Activated CD8-positive, alpha-beta T cell treated with anti-CD3 and anti-CD28 coated beads, Interleukin-2, amount 10 ng/mL, durations not matched to agents 7 days and 5 days (primary cell): ENCODE results near the gene TMEM131L. TPM values are rescaled to one million over a fixed set of nuclear protein-coding genes. Genes with fewer than 3 reads are reported as not detected.
A peak's percentile ranks its signal among the peaks of the same experiment; 100 is the strongest.

Source experiments
- ATAC-seq: fragments of 150-1000 bp; cut with Tn5 transposase; one replicate; pipeline ENCODE4 v1.10.0; 2021; ENCODE audit warnings: moderate library complexity
- CTCF ChIA-PET: fragments of 350-600 bp; sonication (Branson Sonifier 250); formaldehyde crosslinking; loops from one replicate; lab custom pipeline; 2021; ENCODE audit warnings: antibody characterized with exemption; lab: Charles Lee
- POLR2A ChIA-PET: fragments of 350-600 bp; sonication (Branson Sonifier 250); formaldehyde crosslinking; loops from one replicate; lab custom pipeline; 2021; ENCODE audit warnings: antibody characterized with exemption; lab: Charles Lee
- DNase-seq: peaks from one replicate; pipeline ENCODE4 v3.0.0-alpha.2; 2020
- H3K27ac Mint-ChIP-seq: one replicate; pipeline ENCODE4 v1.8.0; 2021; ENCODE audit warnings: mild to moderate bottlenecking, mixed read lengths
- H3K27me3 Mint-ChIP-seq: one replicate; pipeline ENCODE4 v1.8.0; 2021; ENCODE audit warnings: low read depth, mixed read lengths
- H3K36me3 Mint-ChIP-seq: one replicate; pipeline ENCODE4 v1.8.0; 2021; ENCODE audit warnings: low read depth, mixed read lengths
- H3K4me1 Mint-ChIP-seq: one replicate; pipeline ENCODE4 v1.8.0; 2021; ENCODE audit warnings: low read depth, mixed read lengths
- H3K4me3 Mint-ChIP-seq: one replicate; pipeline ENCODE4 v1.8.0; 2021; ENCODE audit warnings: mild to moderate bottlenecking, mixed read lengths
- H3K9me3 Mint-ChIP-seq: one replicate; pipeline ENCODE4 v1.8.0; 2022; ENCODE audit warnings: mixed read lengths; ENCODE audit not compliant: insufficient read depth
- total RNA-seq, 2 experiments: library from RNA; stranded (reverse); gene quantifications; one replicate each; pipeline ENCODE4 v1.2.3, GENCODE V29; 2021

Gene TMEM131L
- total RNA-seq, 2 experiments from 2014 or later: 54.9 to 58.4 TPM

DNA sequence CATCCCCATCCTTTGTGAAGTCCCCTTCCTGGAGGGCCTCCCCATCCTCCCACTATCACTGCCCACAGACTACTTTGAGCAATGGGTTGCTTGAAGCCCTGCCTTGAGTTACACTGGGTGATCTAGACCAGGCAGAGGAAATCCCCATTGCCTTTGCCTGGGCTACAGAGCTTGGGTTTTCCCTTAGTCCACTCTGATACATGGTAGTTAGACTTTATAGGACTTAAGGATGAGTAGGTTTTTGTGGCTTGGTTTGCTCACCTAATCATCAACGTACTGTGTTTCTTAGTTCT, 56.6 kb downstream of the TMEM131L start:
- Mint-ChIP-seq H3K9me3 (peaks cover 4% of the 10 kb centered on the region), H3K4me1 (peaks cover 95% of the 10 kb centered on the region), H3K36me3 (peaks cover 62% of the 10 kb centered on the region), H3K27me3 (no peaks in the 10 kb centered on the region), H3K4me3 (peak overlapping the region; percentile 70), H3K27ac (peak overlapping the region; percentile 96)
- peak; percentile 58 for ATAC-seq
- ChIA-PET CTCF (interaction anchor here (0.7 to 4.5 kb wide), 15 partner anchors 8 to 177 kb away, joined by 3 to 27 read pairs (median 9); partner anchors contain the start of gene TMEM131L), POLR2A (interaction anchor here (0.6 to 4.2 kb wide), 7 partner anchors 13 to 90 kb away, joined by 3 to 24 read pairs (median 3); partner anchors contain the start of gene TMEM131L)
- DNase-seq: peak; percentile 61

- DNase-seq (no peak), ATAC-seq (no peak)
- H3K4me1 Mint-ChIP-seq: peaks cover 95% of the 10 kb centered on the region
- peaks cover 60% of the 10 kb centered on the region for H3K36me3 Mint-ChIP-seq
- peak overlapping the region; percentile 70 for H3K4me3 Mint-ChIP-seq
- H3K27me3 Mint-ChIP-seq: no peaks in the 10 kb centered on the region
- H3K9me3 Mint-ChIP-seq: peaks cover 4% of the 10 kb centered on the region
- ChIA-PET POLR2A (interaction anchor here (1.0 to 4.2 kb wide), 5 partner anchors 25 to 90 kb away, joined by 3 to 24 read pairs (median 20); partner anchors contain the start of gene TMEM131L), CTCF (interaction anchor here (0.7 to 4.5 kb wide), 12 partner anchors 9 to 177 kb away, joined by 3 to 27 read pairs (median 12); partner anchors contain the start of gene TMEM131L)
- peak overlapping the region; percentile 96 for H3K27ac Mint-ChIP-seq
Measured at GRCh38 chr4:153523164-153523796, 57.1 kb downstream of the TMEM131L start.

GRCh38 chr4:153523941-153524386, 57.8 kb downstream of the TMEM131L start:
- Mint-ChIP-seq H3K4me3 (peak overlapping the region; percentile 70), H3K36me3 (peaks cover 55% of the 10 kb centered on the region), H3K9me3 (peaks cover 4% of the 10 kb centered on the region), H3K27me3 (no peaks in the 10 kb centered on the region), H3K4me1 (peaks cover 95% of the 10 kb centered on the region), H3K27ac (peak overlapping the region; percentile 96)
- ChIA-PET POLR2A (interaction anchor here (1.0 to 4.2 kb wide), 5 partner anchors 26 to 91 kb away, joined by 3 to 24 read pairs (median 20); partner anchors contain the start of gene TMEM131L), CTCF (interaction anchor here (0.7 to 4.5 kb wide), 10 partner anchors 8 to 178 kb away, joined by 3 to 27 read pairs (median 16); partner anchors contain the start of gene TMEM131L)
- ATAC-seq (no peak), DNase-seq (no peak)

- ATAC-seq (no peak), DNase-seq (no peak)
- H3K4me1 Mint-ChIP-seq: peaks cover 95% of the 10 kb centered on the region
- peaks cover 50% of the 10 kb centered on the region for H3K36me3 Mint-ChIP-seq
- peak overlapping the region; percentile 20 for H3K4me3 Mint-ChIP-seq
- CTCF ChIA-PET: interaction anchor here (0.7 to 4.5 kb wide), 6 partner anchors 11 to 179 kb away, joined by 3 to 27 read pairs (median 15); partner anchors contain the start of gene TMEM131L
- H3K27ac Mint-ChIP-seq: peak overlapping the region; percentile 96
- H3K9me3 Mint-ChIP-seq: peaks cover 4% of the 10 kb centered on the region
- no peaks in the 10 kb centered on the region for H3K27me3 Mint-ChIP-seq
- POLR2A ChIA-PET: interaction anchor here (1.2 to 4.2 kb wide), 3 partner anchors 12 to 59 kb away, joined by 3 to 24 read pairs (median 22); partner anchors contain the start of gene TMEM131L
Measured at GRCh38 chr4:153524682-153525081, 58.5 kb downstream of the TMEM131L start.

DNA sequence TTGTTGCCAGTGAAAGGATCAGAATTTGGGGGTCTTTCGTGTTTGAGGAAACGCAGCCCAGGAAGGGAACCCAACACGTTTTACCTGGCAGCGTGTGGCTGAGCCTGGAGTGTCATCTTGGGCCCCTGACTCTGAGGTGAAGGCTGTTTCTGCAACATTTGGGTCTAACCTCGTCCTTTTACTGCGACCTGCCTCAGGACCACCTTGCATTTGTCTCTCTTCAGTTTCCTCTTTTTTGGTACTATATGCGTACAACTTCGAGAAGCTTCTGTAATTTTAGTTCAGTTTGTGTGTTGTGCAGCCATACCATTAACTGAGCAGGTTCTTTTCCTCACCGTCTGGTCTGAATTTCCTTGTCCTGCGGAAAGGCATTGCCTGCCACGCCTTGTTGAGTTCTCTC, 61.5 kb downstream of the TMEM131L start:
- peaks cover 91% of the 10 kb centered on the region for H3K4me1 Mint-ChIP-seq
- H3K36me3 Mint-ChIP-seq: peaks cover 47% of the 10 kb centered on the region
- DNase-seq (no peak), ATAC-seq (no peak)
- peak overlapping the region; percentile 75 for H3K4me3 Mint-ChIP-seq
- peak overlapping the region; percentile 91 for H3K27ac Mint-ChIP-seq
- ChIA-PET CTCF (interaction anchor here (1.6 to 3.6 kb wide), 3 partner anchors 41 to 46 kb away, joined by 3 to 16 read pairs (median 7); no protein-coding TSS in a partner anchor), POLR2A (no interaction called here)
- peaks cover 4% of the 10 kb centered on the region for H3K9me3 Mint-ChIP-seq
- no peaks in the 10 kb centered on the region for H3K27me3 Mint-ChIP-seq

DNA sequence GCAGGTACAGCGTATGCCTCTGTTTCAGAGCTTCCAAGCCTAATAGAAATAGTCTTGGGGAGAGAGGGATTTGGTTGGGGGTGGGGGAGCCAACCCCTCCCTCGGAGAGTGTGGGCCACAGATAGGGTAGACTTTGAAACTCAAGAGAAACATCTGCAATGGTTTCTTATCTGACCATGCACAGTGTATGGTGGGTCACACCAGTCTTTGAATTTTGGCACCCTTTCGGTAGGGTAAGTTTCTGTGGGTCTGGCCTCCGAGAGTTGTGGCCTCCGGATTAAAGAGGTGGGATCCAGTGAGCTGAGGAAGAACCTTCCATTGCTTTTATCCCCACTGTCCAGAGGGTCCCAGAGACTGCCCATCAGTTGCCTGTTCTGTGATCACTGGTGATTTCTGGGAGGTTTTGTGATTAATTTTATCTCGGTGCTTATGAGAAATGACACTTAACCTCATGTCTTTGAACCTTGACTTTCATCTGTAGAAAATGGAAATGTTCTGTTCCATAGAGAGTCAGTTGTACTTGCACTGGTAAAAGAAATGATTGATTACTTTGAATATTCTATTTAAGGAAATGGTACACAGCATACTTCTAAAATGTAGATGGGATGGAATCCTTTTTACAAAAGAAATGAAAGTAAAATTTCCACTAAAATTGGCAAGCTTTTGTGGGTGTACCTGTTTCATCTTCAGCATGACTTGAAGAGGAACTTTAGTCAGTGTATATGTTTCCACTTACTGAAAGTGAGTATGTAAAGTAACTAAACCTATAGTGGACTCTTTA, 62.7 kb downstream of the TMEM131L start:
- DNase-seq: no peak
- Mint-ChIP-seq H3K4me3 (peak overlapping the region; percentile 75), H3K27ac (peak overlapping the region; percentile 91), H3K9me3 (peaks cover 4% of the 10 kb centered on the region), H3K4me1 (peaks cover 87% of the 10 kb centered on the region), H3K36me3 (peaks cover 46% of the 10 kb centered on the region), H3K27me3 (no peaks in the 10 kb centered on the region)
- POLR2A ChIA-PET: interaction anchor here (1.1 kb wide), 1 partner anchor 62 kb away, joined by 3 read pairs; no protein-coding TSS in a partner anchor
- peak; percentile 55 for ATAC-seq
- CTCF ChIA-PET: interaction anchor here (1.0 to 3.6 kb wide), 3 partner anchors 45 to 63 kb away, joined by 4 to 16 read pairs (median 7); partner anchors contain the start of gene TMEM131L

DNA sequence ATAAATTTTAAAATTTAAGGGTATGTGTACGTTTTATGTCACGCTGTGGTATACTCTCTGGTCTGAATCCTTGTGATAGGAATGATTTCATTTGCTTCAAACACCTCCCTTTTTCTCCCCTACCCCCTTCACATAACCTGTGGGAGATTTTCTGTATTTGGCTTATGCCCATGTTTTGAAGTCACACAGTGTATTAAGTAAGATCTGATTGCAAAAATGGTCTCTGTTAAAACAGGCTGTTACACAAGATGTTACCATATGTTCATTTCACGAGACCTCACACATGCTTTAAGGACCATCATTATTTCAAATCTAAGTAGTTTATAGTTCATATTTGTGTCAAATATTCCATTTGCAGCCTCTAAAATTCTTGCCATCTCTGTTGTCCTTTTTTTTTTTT, 63.5 kb downstream of the TMEM131L start:
- POLR2A ChIA-PET: no interaction called here

DNA sequence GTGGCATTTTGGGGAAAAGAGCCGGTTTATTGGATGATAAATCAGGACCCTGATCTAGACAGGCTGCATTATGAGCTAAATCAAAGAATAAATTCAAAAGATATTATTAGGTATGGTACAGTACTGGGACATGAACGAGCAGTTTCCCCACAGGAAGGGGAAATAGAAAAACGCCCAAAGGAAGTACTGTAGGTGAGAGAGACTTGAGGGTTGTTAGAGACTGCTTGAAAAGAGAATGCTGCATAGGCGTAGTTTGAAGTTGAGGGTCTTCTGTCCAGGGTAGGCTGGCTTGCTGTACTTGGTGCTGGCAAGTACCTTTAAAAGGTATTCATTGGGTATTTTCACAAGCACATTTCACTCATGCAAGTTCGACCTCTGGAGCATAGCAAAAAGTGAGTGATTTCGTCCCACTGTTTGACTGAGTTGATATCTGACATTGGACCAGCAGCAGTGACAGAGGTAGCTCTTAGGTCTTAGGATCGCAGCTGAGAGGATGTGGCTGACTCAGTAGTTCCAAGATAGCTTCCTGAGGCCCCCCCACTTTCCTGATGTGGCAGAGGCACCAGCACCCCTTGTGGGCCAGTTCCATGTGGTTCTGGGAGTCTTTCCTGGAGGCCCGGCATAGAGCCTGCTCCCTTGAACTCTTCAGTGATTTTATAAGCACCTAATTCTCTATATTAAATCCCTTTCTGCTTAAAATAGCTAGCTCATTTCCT, 64.3 kb downstream of the TMEM131L start:
- POLR2A ChIA-PET: interaction anchor here (0.7 to 1.1 kb wide), 3 partner anchors 11 to 48 kb away, joined by 3 to 4 read pairs (median 3); no protein-coding TSS in a partner anchor
- H3K36me3 Mint-ChIP-seq: peaks cover 42% of the 10 kb centered on the region
- peak overlapping the region; percentile 75 for H3K4me3 Mint-ChIP-seq
- ATAC-seq (peak; percentile 52), DNase-seq (peak; percentile 55)
- peaks cover 83% of the 10 kb centered on the region for H3K4me1 Mint-ChIP-seq
- peak overlapping the region; percentile 91 for H3K27ac Mint-ChIP-seq
- H3K9me3 Mint-ChIP-seq: peaks cover 4% of the 10 kb centered on the region
- CTCF ChIA-PET: interaction anchor here (0.7 to 3.5 kb wide), 11 partner anchors 8 to 97 kb away, joined by 3 to 30 read pairs (median 5); partner anchors contain the start of gene TMEM131L
- H3K27me3 Mint-ChIP-seq: no peaks in the 10 kb centered on the region

More for the DNA sequence above, 63.5 kb downstream of the TMEM131L start:
- Mint-ChIP-seq H3K27me3 (no peaks in the 10 kb centered on the region), H3K27ac (peak overlapping the region; percentile 91), H3K4me1 (peaks cover 83% of the 10 kb centered on the region), H3K4me3 (peak overlapping the region; percentile 75), H3K36me3 (peaks cover 43% of the 10 kb centered on the region), H3K9me3 (peaks cover 4% of the 10 kb centered on the region)
- CTCF ChIA-PET: interaction anchor here (1.0 to 3.5 kb wide), 4 partner anchors 12 to 64 kb away, joined by 4 to 22 read pairs (median 6); partner anchors contain the start of gene TMEM131L
- no peak for DNase-seq
- ATAC-seq: no peak

DNA sequence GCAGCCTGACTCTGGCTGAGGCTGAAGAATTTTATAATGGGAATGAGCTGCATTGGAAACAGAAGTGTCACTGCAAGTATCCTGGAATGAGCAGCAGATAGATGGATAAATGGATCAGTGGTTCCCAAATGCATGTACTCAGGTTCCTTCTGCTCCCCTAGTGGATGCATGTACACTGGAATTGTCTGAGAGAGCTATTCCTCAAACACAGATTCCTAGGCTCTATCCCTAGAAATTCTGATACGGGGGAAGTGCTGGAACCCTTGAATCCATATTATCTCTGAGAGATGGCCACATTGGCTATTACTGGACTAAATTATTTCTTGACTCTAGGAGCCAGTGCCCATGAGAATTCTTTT, 64.8 kb downstream of the TMEM131L start:
- Mint-ChIP-seq H3K4me3 (peak overlapping the region; percentile 75), H3K36me3 (peaks cover 43% of the 10 kb centered on the region), H3K9me3 (peaks cover 4% of the 10 kb centered on the region), H3K4me1 (peaks cover 83% of the 10 kb centered on the region), H3K27me3 (no peaks in the 10 kb centered on the region), H3K27ac (peak overlapping the region; percentile 91)
- ChIA-PET CTCF (interaction anchor here (0.9 to 3.5 kb wide), 10 partner anchors 9 to 98 kb away, joined by 3 to 30 read pairs (median 6); partner anchors contain the start of gene TMEM131L), POLR2A (interaction anchor here (0.7 to 1.1 kb wide), 4 partner anchors 11 to 65 kb away, joined by 3 to 5 read pairs (median 4); partner anchors contain the start of gene TMEM131L)
- ATAC-seq (no peak), DNase-seq (no peak)

GRCh38 chr4:153531976-153532626, 65.9 kb downstream of the TMEM131L start:
- H3K4me3 Mint-ChIP-seq: no peak overlapping the region

More at GRCh38 chr4:153531976-153532626, 65.9 kb downstream of the TMEM131L start:
- peaks cover 84% of the 10 kb centered on the region for H3K4me1 Mint-ChIP-seq
- peaks cover 40% of the 10 kb centered on the region for H3K36me3 Mint-ChIP-seq
- no peaks in the 10 kb centered on the region for H3K27me3 Mint-ChIP-seq
- POLR2A ChIA-PET: interaction anchor here (0.6 to 1.0 kb wide), 4 partner anchors 10 to 66 kb away, joined by 3 to 5 read pairs (median 3); partner anchors contain the start of gene TMEM131L
- DNase-seq: no peak
- CTCF ChIA-PET: interaction anchor here (1.1 to 3.5 kb wide), 6 partner anchors 9 to 99 kb away, joined by 3 to 30 read pairs (median 12); partner anchors contain the start of gene TMEM131L
- no peak for ATAC-seq
- peaks cover under 1% of the 10 kb centered on the region for H3K9me3 Mint-ChIP-seq
- peak overlapping the region; percentile 8 for H3K27ac Mint-ChIP-seq
